ENCODE results near the gene SLC16A7. TPM values are rescaled to one million over a fixed set of nuclear protein-coding genes. Genes with fewer than 3 reads are reported as not detected.

SLC16A7 gene
- total RNA-seq, 1 donor from 2014 or later, result 12.9 TPM

DNA sequence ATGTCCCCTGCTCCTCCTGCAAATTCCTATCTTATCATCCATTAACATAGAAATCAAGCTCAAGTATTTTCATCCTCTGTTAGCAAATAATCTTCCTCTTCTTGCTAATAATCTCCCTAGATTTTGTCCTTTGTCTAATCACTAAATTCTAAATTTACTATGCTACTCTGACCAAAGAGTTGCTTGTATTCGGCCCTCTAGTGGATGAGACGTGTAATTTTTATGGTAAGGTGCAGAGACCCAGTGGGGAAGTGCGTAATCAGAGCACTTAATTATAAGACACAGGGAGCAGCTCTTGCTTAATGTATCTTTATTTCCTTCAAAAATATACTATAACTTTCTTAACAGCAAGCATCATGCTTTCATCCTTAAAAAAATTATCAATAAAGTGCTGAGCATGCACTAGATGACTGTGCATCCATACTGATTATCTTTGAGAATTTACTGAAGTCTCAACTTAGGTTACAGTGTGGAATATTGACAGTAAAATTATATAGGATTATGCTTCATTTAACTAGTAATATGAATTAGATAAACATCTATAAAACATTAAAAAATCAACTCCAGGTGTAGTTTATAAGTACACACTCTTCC is 212.6 kb downstream of the SLC16A7 start:
- H3K4me3 Mint-ChIP-seq, result no peak overlapping the region
- no peak overlapping the region for H3K27ac Mint-ChIP-seq
- H3K27me3 Mint-ChIP-seq, result no peaks in the 10 kb centered on the region
- H3K36me3 Mint-ChIP-seq, result no peaks in the 10 kb centered on the region
- TF ChIP-seq, protein P1, sequence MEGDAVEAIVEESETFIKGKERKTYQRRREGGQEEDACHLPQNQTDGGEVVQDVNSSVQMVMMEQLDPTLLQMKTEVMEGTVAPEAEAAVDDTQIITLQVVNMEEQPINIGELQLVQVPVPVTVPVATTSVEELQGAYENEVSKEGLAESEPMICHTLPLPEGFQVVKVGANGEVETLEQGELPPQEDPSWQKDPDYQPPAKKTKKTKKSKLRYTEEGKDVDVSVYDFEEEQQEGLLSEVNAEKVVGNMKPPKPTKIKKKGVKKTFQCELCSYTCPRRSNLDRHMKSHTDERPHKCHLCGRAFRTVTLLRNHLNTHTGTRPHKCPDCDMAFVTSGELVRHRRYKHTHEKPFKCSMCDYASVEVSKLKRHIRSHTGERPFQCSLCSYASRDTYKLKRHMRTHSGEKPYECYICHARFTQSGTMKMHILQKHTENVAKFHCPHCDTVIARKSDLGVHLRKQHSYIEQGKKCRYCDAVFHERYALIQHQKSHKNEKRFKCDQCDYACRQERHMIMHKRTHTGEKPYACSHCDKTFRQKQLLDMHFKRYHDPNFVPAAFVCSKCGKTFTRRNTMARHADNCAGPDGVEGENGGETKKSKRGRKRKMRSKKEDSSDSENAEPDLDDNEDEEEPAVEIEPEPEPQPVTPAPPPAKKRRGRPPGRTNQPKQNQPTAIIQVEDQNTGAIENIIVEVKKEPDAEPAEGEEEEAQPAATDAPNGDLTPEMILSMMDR (conservative IDR thresholded peaks at IDR 0.05), result peak; percentile 87
- no peaks in the 10 kb centered on the region for H3K9me3 Mint-ChIP-seq
- no peak for DNase-seq (ENCODE audit: extremely low spot score, unreplicated experiment)
- no peaks in the 10 kb centered on the region for H3K4me1 Mint-ChIP-seq (ENCODE audit: unreplicated experiment)

DNA sequence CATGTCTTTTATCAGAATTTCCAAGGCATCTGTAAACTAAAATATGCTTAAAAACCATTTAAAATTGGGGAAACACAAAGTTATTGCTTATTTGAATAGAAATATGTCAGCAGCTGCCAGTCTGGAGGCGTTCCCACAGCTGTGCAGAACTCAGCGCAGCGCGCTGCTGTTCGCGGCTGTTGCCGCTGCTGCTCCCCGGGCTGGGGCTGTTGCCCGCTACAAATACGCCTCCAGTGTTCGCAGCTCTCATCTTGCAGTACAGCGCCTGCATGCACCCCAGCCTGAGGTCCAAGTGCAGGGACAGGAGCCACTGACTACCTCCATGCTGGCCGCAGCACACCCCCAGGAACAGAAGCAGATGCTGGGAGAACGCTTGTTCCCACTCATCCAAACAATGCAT is 216.2 kb downstream of the SLC16A7 start:
- no peak overlapping the region for H3K4me3 Mint-ChIP-seq

GRCh38 chr12:59812716-59813115 is 216.9 kb downstream of the SLC16A7 start:
- Mint-ChIP-seq H3K27ac (no peak overlapping the region), H3K4me1 (ENCODE audit: unreplicated experiment) (no peaks in the 10 kb centered on the region), H3K27me3 (no peaks in the 10 kb centered on the region), H3K9me3 (no peaks in the 10 kb centered on the region), H3K4me3 (no peak overlapping the region), H3K36me3 (no peaks in the 10 kb centered on the region)
- TF ChIP-seq, protein P1 (conservative IDR thresholded peaks at IDR 0.05), result no peak
- DNase-seq (ENCODE audit: extremely low spot score, unreplicated experiment), result no peak

More for the DNA sequence above, 216.2 kb downstream of the SLC16A7 start:
- Mint-ChIP-seq H3K27me3 (no peaks in the 10 kb centered on the region), H3K9me3 (no peaks in the 10 kb centered on the region), H3K36me3 (no peaks in the 10 kb centered on the region), H3K4me1 (ENCODE audit: unreplicated experiment) (no peaks in the 10 kb centered on the region), H3K27ac (no peak overlapping the region)
- no peak for DNase-seq (ENCODE audit: extremely low spot score, unreplicated experiment)
- TF ChIP-seq, protein P1 (conservative IDR thresholded peaks at IDR 0.05), result no peak

DNA sequence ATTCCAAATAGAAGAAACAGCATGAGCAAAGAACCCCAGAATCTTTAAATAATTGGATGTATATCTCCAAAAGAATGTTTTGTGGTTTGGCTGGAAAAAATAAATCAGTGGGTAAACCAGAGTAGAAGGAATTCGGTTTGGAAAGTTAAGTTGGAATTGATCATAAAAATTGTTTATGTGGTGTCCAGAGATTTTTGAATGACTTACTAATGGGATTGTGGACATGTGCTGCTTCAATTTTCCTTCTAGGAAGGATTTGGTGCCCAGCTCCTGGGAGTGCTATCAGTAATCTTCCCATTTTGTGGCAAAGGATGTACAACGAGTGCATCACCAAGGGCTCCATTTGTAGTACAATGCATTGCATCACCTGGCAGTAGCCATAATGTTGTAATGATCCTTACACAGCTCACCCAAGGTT is 224.8 kb downstream of the SLC16A7 start:
- Mint-ChIP-seq H3K4me1 (ENCODE audit: unreplicated experiment) (no peaks in the 10 kb centered on the region), H3K9me3 (no peaks in the 10 kb centered on the region), H3K36me3 (no peaks in the 10 kb centered on the region), H3K27me3 (no peaks in the 10 kb centered on the region), H3K4me3 (no peak overlapping the region), H3K27ac (no peak overlapping the region)
- TF ChIP-seq, protein P1 (conservative IDR thresholded peaks at IDR 0.05), result no peak
- no peak for DNase-seq (ENCODE audit: extremely low spot score, unreplicated experiment)

- Mint-ChIP-seq H3K4me3 (no peak overlapping the region), H3K4me1 (ENCODE audit: unreplicated experiment) (no peaks in the 10 kb centered on the region), H3K9me3 (no peaks in the 10 kb centered on the region), H3K27me3 (no peaks in the 10 kb centered on the region), H3K27ac (no peak overlapping the region), H3K36me3 (no peaks in the 10 kb centered on the region)
- DNase-seq (ENCODE audit: extremely low spot score, unreplicated experiment), result no peak
- TF ChIP-seq, protein P1 (conservative IDR thresholded peaks at IDR 0.05), result no peak
Measured at GRCh38 chr12:59823567-59823966, 227.7 kb downstream of the SLC16A7 start.

Data from type B pancreatic cell (in vitro differentiated cells).